Cardiac fibroblast (primary cell): Measurements from ENCODE around the gene ALS2.
A peak's percentile ranks its signal among the peaks of the same experiment; 100 is the strongest.
"Not testable (repeated sequence)": the region's sequence is repeated elsewhere in the genome, so short reads cannot be mapped to it uniquely, and the experiment has no call there.

Experiments
- DNase-seq, 2 donors: peaks; one replicate each; pipeline versions ENCODE4 v3.0.0 to v3.0.0-alpha.2; 2010; ENCODE audit warnings: low read depth in 2 of 2
- H3K4me3 ChIP-seq, 2 donors: replicated peaks in 1 of 2; 1 replicate in 1 of 2; 2 replicates in 1 of 2; pipeline ENCODE4 v1.5.1; 2011; ENCODE audit warnings: low read depth in 2 of 2, low read length in 2 of 2, mild to moderate bottlenecking in 2 of 2, moderate library complexity in 1 of 2
- CTCF ChIP-seq: IDR thresholded peaks from one replicate; pipeline ENCODE4 v1.5.1; 2011; ENCODE audit warnings: low read depth, mild to moderate bottlenecking, low read length, inconsistent platforms

Gene ALS2

GRCh38 chr2:201674298-201674697 lies 106.4 kb downstream of the ALS2 start:
- H3K4me3 ChIP-seq: no peak overlapping the region
- no peak for DNase-seq
- no peak for TF ChIP-seq CTCF

- TF ChIP-seq CTCF: no peak
- H3K4me3 ChIP-seq: no peak overlapping the region
- no peak for DNase-seq
These were observed 107.2 kb downstream of the ALS2 start for GRCh38 chr2:201673546-201673945.

GRCh38 chr2:201671205-201671604 lies 109.5 kb downstream of the ALS2 start:
- not testable (repeated sequence) for H3K4me3 ChIP-seq, DNase-seq

- no peak overlapping the region for H3K4me3 ChIP-seq
- no peak for DNase-seq
- no peak for TF ChIP-seq CTCF
These were observed 110.9 kb downstream of the ALS2 start for GRCh38 chr2:201669865-201670264.

GRCh38 chr2:201668402-201668910 lies 112.3 kb downstream of the ALS2 start:
- no peak overlapping the region for H3K4me3 ChIP-seq
- DNase-seq: no peak
- no peak for TF ChIP-seq CTCF

- no peak overlapping the region for H3K4me3 ChIP-seq
- no peak for TF ChIP-seq CTCF
- no peak for DNase-seq
These were observed 116.4 kb downstream of the ALS2 start for GRCh38 chr2:201664334-201664733.

- TF ChIP-seq CTCF: no peak
- DNase-seq: peak; percentile 40 to 43
- no peak overlapping the region for H3K4me3 ChIP-seq
These were observed 119.4 kb downstream of the ALS2 start for GRCh38 chr2:201661366-201661765.
